NT2/D1 (cell line): ENCODE data around the gene USP49.

Experiments
- DNase-seq: peaks from one replicate; pipeline ENCODE4 v3.0.0-alpha.2; 2011; ENCODE audit warnings: low read depth, low spot score
- H3K27me3 ChIP-seq: 2 replicates; pipeline ENCODE4 v1.6.0; 2011; ENCODE audit warnings: mild to moderate bottlenecking; ENCODE audit not compliant: insufficient read length, insufficient read depth
- H3K36me3 ChIP-seq: 2 replicates; pipeline ENCODE4 v1.6.1; 2011; ENCODE audit warnings: mild to moderate bottlenecking, low read length, mixed read lengths; ENCODE audit not compliant: insufficient read depth, insufficient read length
- H3K4me1 ChIP-seq: 2 replicates; pipeline ENCODE4 v1.5.1; 2011; ENCODE audit not compliant: insufficient read depth, insufficient read length
- H3K4me3 ChIP-seq: 2 replicates; pipeline ENCODE4 v1.5.1; 2011; ENCODE audit warnings: low read depth; ENCODE audit not compliant: insufficient read length
- H3K9ac ChIP-seq: 2 replicates; pipeline ENCODE4 v1.6.0; 2011; ENCODE audit warnings: low read depth; ENCODE audit not compliant: insufficient read length
- H3K9me3 ChIP-seq: 2 replicates; pipeline ENCODE4 v1.5.1; 2011; ENCODE audit warnings: mild to moderate bottlenecking, low read length; ENCODE audit not compliant: insufficient read depth
- SUZ12 ChIP-seq: IDR thresholded peaks from 2 replicates; pipeline ENCODE4 v1.6.1; 2011; ENCODE audit not compliant: insufficient read length, insufficient read depth; ENCODE audit errors: extremely low read depth
- YY1 ChIP-seq: IDR thresholded peaks from 2 replicates; pipeline ENCODE4 v1.6.1; 2011; ENCODE audit not compliant: insufficient read length, insufficient read depth
- ZNF274 ChIP-seq: IDR thresholded peaks from 2 replicates; pipeline ENCODE4 v1.6.1; 2011; ENCODE audit warnings: mild to moderate bottlenecking, low read depth, low read length

USP49 gene

DNA sequence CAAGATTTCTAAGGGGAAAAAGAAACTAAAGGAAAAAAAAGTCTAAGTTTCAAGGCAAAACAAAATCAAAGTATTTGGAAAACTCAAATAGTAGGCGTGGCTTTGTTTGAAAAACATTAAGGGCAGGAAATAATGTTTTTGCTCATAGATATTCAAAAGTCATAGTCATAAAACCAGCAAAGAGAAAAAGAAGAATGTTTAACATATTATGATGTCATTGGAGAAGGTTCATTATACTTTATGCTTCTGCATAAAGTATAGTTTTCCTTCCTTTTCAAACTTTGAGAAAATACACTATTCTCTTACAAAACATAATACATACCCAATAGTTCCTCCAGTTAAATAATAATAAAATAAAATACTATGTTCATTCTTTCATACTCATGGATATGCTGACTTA, 13.7 kb downstream of the USP49 start:
- TF ChIP-seq ZNF274: no peak
- Histone ChIP-seq H3K27me3 (no peaks in the 10 kb centered on the region), H3K9ac (no peak overlapping the region), H3K4me3 (no peak overlapping the region), H3K9me3 (no peaks in the 10 kb centered on the region), H3K36me3 (no peaks in the 10 kb centered on the region), H3K4me1 (no peaks in the 10 kb centered on the region)
- no peak for DNase-seq

DNA sequence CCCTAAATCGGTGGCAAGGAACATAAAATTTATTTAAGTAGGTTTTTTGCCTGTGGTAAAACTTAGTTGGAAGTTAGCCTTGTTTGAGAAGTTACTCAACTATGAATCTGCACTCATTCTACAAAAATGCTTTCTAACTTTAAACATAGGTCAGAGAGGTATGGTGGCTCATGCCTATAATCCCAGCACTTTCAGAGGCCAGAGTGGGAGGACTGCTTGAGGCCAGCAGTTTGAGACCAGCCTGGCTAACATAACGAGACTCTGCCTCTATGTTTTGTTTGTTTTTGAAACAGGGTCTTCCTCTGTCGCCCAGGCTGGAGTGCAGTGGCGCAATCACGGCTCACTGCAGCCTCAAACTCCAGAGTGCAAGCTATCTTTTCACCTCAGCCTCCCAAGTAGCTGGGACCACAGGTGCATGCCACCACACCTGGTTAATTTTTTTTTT, 16.2 kb downstream of the USP49 start:
- H3K4me3 ChIP-seq: no peak overlapping the region
- no peaks in the 10 kb centered on the region for H3K4me1 ChIP-seq
- H3K9me3 ChIP-seq: no peaks in the 10 kb centered on the region
- H3K27me3 ChIP-seq: no peaks in the 10 kb centered on the region
- DNase-seq: no peak
- H3K36me3 ChIP-seq: no peaks in the 10 kb centered on the region
- TF ChIP-seq SUZ12: no peak
- no peak overlapping the region for H3K9ac ChIP-seq

DNA sequence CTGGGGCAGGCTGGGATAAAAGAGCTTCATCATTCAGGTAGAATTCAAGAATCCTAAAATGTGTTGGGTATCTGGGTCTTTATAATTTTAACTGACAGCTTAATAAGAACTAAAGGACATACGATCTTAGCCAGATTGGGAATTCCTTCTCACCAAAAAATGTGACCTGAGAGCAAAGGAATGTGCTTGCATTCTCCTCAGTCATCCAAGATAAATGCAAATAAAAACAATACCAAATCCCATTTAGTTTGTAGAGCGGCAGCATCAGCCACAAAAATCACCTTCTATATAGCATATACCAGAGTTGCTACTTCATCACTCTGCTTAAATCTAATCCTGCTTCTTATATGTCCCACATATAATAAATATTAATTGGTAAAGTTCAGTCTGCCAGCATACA, 16.9 kb downstream of the USP49 start:
- no peak for DNase-seq
- no peaks in the 10 kb centered on the region for H3K4me1 ChIP-seq
- no peaks in the 10 kb centered on the region for H3K36me3 ChIP-seq
- no peaks in the 10 kb centered on the region for H3K9me3 ChIP-seq
- no peak overlapping the region for H3K4me3 ChIP-seq
- TF ChIP-seq YY1 (no peak), SUZ12 (no peak), ZNF274 (no peak)
- H3K27me3 ChIP-seq: no peaks in the 10 kb centered on the region
- no peak overlapping the region for H3K9ac ChIP-seq

GRCh38 chr6:41877051-41877680, 18.0 kb downstream of the USP49 start:
- Histone ChIP-seq H3K4me1 (no peaks in the 10 kb centered on the region), H3K27me3 (no peaks in the 10 kb centered on the region), H3K4me3 (no peak overlapping the region), H3K36me3 (no peaks in the 10 kb centered on the region), H3K9ac (no peak overlapping the region), H3K9me3 (no peaks in the 10 kb centered on the region)
- DNase-seq: no peak
- TF ChIP-seq ZNF274: no peak
- TF ChIP-seq YY1: no peak
- no peak for TF ChIP-seq SUZ12

DNA sequence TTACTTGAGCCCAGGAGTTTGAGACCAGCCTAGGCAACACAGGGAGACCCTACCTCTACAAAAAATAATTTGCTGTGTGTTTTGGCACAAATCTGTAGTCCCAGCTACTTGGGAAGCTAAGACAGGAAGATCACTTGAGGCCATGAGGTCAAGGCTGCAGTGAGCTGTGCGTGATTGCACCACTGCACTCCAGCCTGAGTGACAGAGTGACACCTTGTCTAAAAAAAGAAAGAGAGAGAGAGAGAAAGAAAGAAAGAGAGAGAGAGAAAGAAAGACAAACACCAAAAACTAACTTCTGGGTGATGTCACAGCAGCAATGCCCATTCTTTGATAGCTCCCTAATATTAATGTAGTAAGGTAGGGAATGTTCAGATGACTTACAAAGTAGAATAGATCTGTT, 20.4 kb downstream of the USP49 start:
- Histone ChIP-seq H3K4me1 (no peaks in the 10 kb centered on the region), H3K27me3 (no peaks in the 10 kb centered on the region), H3K4me3 (no peak overlapping the region), H3K9me3 (no peaks in the 10 kb centered on the region), H3K9ac (no peak overlapping the region), H3K36me3 (no peaks in the 10 kb centered on the region)
- no peak for DNase-seq
- TF ChIP-seq SUZ12: no peak

GRCh38 chr6:41872147-41872546, 23.0 kb downstream of the USP49 start:
- Histone ChIP-seq H3K27me3 (no peaks in the 10 kb centered on the region), H3K9me3 (no peaks in the 10 kb centered on the region), H3K4me1 (no peaks in the 10 kb centered on the region), H3K36me3 (no peaks in the 10 kb centered on the region), H3K9ac (no peak overlapping the region), H3K4me3 (no peak overlapping the region)
- DNase-seq: no peak
- TF ChIP-seq ZNF274: no peak
- TF ChIP-seq YY1: no peak
- no peak for TF ChIP-seq SUZ12

DNA sequence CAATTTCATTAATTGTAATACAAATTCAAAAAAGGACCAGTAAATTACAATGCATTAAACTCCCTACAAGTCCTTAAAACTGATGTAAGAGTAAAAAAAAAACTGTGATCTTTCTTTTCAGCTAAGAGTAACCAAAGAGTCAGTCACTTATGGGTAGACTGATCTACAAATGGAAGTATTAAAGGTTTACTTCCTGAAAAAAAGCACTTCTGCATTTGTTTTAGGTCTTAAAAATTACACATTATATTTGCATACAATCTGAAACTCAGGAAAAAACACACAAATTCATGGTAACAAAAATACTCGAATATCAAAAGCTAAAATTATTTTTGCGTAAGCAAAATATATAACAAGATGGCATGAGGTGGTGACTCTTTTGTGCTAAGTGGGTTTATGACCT, 23.5 kb downstream of the USP49 start:
- H3K4me3 ChIP-seq: no peak overlapping the region
- no peaks in the 10 kb centered on the region for H3K4me1 ChIP-seq
- DNase-seq: no peak
- no peaks in the 10 kb centered on the region for H3K36me3 ChIP-seq
- TF ChIP-seq YY1 (no peak), SUZ12 (no peak), ZNF274 (no peak)
- no peaks in the 10 kb centered on the region for H3K27me3 ChIP-seq
- no peak overlapping the region for H3K9ac ChIP-seq
- no peaks in the 10 kb centered on the region for H3K9me3 ChIP-seq

DNA sequence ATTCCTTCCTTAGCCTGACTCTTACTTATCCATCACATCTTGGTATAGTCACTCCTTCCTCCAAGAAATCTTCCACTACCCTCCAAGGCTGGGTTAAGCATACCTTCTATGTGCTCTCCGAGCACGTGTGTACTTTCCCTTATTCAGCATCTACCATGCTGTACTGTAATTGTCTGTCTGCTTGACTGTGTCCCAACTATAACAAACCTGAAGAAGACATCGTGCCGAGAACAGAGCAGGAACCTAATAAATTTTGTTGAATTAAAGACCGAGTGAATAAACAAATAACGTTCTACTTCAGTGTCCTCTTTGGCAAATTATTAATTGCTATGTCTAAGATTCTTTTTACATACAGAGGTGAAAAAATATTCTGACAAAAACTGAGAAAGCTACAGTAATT, 35.8 kb downstream of the USP49 start:
- no peaks in the 10 kb centered on the region for H3K36me3 ChIP-seq
- H3K9me3 ChIP-seq: no peaks in the 10 kb centered on the region
- no peak for DNase-seq
- H3K27me3 ChIP-seq: no peaks in the 10 kb centered on the region
- no peak for TF ChIP-seq SUZ12
- TF ChIP-seq ZNF274: no peak
- no peak for TF ChIP-seq YY1
- no peak overlapping the region for H3K9ac ChIP-seq
- no peak overlapping the region for H3K4me3 ChIP-seq
- H3K4me1 ChIP-seq: no peaks in the 10 kb centered on the region
